ENCODE data around the gene CYBA.

DNA sequence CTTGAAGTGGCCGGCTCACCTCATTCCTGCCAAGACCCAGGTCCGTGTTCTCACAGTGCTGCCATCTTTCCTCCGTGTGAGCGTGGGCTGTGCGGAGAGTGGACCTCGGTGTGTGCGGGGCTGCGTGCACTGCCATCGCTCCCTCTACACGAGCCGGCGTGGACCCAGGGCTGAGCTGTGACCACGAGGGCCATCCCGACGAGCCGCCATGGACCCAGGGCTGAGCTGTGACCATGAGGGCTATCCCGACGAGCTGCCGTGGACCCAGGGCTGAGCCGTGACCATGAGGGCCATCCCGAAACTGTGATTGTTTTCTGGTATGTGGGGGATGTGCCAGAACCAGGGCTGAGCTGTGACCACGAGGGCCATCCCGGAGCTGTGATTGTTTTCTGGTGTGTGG lies 21.0 kb upstream of the CYBA start:
- TF ChIP-seq, protein P1, sequence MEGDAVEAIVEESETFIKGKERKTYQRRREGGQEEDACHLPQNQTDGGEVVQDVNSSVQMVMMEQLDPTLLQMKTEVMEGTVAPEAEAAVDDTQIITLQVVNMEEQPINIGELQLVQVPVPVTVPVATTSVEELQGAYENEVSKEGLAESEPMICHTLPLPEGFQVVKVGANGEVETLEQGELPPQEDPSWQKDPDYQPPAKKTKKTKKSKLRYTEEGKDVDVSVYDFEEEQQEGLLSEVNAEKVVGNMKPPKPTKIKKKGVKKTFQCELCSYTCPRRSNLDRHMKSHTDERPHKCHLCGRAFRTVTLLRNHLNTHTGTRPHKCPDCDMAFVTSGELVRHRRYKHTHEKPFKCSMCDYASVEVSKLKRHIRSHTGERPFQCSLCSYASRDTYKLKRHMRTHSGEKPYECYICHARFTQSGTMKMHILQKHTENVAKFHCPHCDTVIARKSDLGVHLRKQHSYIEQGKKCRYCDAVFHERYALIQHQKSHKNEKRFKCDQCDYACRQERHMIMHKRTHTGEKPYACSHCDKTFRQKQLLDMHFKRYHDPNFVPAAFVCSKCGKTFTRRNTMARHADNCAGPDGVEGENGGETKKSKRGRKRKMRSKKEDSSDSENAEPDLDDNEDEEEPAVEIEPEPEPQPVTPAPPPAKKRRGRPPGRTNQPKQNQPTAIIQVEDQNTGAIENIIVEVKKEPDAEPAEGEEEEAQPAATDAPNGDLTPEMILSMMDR (IDR thresholded peaks at IDR 0.05 in 2 of 3, conservative IDR thresholded peaks at IDR 0.05 in 1 of 3; ENCODE audit: insufficient read depth in 2 of 3, low read depth in 1 of 3, low read length in 3 of 3): no peak
- TF ChIP-seq, protein P2, sequence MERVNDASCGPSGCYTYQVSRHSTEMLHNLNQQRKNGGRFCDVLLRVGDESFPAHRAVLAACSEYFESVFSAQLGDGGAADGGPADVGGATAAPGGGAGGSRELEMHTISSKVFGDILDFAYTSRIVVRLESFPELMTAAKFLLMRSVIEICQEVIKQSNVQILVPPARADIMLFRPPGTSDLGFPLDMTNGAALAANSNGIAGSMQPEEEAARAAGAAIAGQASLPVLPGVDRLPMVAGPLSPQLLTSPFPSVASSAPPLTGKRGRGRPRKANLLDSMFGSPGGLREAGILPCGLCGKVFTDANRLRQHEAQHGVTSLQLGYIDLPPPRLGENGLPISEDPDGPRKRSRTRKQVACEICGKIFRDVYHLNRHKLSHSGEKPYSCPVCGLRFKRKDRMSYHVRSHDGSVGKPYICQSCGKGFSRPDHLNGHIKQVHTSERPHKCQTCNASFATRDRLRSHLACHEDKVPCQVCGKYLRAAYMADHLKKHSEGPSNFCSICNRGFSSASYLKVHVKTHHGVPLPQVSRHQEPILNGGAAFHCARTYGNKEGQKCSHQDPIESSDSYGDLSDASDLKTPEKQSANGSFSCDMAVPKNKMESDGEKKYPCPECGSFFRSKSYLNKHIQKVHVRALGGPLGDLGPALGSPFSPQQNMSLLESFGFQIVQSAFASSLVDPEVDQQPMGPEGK (CRISPR knock-in tag; IDR thresholded peaks at IDR 0.05; ENCODE audit: borderline replicate concordance): no peak
- TF ChIP-seq TBP (optimal IDR thresholded peaks at IDR 0.05; ENCODE audit: low read depth, low read length): no peak
- TF ChIP-seq, protein P3, sequence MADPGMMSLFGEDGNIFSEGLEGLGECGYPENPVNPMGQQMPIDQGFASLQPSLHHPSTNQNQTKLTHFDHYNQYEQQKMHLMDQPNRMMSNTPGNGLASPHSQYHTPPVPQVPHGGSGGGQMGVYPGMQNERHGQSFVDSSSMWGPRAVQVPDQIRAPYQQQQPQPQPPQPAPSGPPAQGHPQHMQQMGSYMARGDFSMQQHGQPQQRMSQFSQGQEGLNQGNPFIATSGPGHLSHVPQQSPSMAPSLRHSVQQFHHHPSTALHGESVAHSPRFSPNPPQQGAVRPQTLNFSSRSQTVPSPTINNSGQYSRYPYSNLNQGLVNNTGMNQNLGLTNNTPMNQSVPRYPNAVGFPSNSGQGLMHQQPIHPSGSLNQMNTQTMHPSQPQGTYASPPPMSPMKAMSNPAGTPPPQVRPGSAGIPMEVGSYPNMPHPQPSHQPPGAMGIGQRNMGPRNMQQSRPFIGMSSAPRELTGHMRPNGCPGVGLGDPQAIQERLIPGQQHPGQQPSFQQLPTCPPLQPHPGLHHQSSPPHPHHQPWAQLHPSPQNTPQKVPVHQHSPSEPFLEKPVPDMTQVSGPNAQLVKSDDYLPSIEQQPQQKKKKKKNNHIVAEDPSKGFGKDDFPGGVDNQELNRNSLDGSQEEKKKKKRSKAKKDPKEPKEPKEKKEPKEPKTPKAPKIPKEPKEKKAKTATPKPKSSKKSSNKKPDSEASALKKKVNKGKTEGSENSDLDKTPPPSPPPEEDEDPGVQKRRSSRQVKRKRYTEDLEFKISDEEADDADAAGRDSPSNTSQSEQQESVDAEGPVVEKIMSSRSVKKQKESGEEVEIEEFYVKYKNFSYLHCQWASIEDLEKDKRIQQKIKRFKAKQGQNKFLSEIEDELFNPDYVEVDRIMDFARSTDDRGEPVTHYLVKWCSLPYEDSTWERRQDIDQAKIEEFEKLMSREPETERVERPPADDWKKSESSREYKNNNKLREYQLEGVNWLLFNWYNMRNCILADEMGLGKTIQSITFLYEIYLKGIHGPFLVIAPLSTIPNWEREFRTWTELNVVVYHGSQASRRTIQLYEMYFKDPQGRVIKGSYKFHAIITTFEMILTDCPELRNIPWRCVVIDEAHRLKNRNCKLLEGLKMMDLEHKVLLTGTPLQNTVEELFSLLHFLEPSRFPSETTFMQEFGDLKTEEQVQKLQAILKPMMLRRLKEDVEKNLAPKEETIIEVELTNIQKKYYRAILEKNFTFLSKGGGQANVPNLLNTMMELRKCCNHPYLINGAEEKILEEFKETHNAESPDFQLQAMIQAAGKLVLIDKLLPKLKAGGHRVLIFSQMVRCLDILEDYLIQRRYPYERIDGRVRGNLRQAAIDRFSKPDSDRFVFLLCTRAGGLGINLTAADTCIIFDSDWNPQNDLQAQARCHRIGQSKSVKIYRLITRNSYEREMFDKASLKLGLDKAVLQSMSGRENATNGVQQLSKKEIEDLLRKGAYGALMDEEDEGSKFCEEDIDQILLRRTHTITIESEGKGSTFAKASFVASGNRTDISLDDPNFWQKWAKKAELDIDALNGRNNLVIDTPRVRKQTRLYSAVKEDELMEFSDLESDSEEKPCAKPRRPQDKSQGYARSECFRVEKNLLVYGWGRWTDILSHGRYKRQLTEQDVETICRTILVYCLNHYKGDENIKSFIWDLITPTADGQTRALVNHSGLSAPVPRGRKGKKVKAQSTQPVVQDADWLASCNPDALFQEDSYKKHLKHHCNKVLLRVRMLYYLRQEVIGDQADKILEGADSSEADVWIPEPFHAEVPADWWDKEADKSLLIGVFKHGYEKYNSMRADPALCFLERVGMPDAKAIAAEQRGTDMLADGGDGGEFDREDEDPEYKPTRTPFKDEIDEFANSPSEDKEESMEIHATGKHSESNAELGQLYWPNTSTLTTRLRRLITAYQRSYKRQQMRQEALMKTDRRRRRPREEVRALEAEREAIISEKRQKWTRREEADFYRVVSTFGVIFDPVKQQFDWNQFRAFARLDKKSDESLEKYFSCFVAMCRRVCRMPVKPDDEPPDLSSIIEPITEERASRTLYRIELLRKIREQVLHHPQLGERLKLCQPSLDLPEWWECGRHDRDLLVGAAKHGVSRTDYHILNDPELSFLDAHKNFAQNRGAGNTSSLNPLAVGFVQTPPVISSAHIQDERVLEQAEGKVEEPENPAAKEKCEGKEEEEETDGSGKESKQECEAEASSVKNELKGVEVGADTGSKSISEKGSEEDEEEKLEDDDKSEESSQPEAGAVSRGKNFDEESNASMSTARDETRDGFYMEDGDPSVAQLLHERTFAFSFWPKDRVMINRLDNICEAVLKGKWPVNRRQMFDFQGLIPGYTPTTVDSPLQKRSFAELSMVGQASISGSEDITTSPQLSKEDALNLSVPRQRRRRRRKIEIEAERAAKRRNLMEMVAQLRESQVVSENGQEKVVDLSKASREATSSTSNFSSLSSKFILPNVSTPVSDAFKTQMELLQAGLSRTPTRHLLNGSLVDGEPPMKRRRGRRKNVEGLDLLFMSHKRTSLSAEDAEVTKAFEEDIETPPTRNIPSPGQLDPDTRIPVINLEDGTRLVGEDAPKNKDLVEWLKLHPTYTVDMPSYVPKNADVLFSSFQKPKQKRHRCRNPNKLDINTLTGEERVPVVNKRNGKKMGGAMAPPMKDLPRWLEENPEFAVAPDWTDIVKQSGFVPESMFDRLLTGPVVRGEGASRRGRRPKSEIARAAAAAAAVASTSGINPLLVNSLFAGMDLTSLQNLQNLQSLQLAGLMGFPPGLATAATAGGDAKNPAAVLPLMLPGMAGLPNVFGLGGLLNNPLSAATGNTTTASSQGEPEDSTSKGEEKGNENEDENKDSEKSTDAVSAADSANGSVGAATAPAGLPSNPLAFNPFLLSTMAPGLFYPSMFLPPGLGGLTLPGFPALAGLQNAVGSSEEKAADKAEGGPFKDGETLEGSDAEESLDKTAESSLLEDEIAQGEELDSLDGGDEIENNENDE (IDR thresholded peaks at IDR 0.05; ENCODE audit: low read depth, low read length): no peak
- TF ChIP-seq, protein P4, sequence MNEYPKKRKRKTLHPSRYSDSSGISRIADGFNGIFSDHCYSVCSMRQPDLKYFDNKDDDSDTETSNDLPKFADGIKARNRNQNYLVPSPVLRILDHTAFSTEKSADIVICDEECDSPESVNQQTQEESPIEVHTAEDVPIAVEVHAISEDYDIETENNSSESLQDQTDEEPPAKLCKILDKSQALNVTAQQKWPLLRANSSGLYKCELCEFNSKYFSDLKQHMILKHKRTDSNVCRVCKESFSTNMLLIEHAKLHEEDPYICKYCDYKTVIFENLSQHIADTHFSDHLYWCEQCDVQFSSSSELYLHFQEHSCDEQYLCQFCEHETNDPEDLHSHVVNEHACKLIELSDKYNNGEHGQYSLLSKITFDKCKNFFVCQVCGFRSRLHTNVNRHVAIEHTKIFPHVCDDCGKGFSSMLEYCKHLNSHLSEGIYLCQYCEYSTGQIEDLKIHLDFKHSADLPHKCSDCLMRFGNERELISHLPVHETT (CRISPR knock-in tag; conservative IDR thresholded peaks at IDR 0.05 in 1 of 2, IDR thresholded peaks at IDR 0.05 in 1 of 2): no peak
- no peak for TF ChIP-seq SMARCA4 (IDR thresholded peaks at IDR 0.05)
- TF ChIP-seq CEBPB (tag; IDR thresholded peaks at IDR 0.05): no peak
- TF ChIP-seq POLR2A (conservative IDR thresholded peaks at IDR 0.05): no peak
